Activated T-cell treated with anti-CD3 and anti-CD28 coated beads for 24 hours (primary cell): ENCODE data around the gene C11orf52.

Experiments
- DNase-seq: peaks from one replicate; pipeline ENCODE4 v3.0.0-alpha.2; 2020; ENCODE audit warnings: low read depth

The C11orf52 gene

GRCh38 chr11:111939836-111940604 is 21.3 kb downstream of the C11orf52 start:
- no peak for DNase-seq

DNA sequence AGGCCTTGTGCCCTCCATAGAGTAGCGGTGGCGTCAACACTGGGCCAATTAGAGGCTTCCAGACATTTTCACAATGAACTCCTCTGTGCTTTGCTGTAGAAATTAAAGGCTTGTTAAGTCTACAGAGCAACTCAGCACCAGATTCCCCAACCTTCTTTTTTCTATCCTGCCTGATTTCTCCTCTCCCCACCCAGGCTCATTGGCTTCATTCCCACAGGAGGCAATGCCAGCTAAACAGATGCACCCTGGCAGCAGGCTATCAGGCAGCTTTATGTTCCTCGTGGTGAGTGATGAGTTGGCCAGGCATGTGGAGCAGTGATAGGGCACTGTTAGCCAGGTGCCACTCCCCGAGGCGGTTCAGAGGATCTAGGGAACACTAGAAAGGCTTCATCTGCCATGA is 23.2 kb downstream of the C11orf52 start:
- DNase-seq, result no peak

DNA sequence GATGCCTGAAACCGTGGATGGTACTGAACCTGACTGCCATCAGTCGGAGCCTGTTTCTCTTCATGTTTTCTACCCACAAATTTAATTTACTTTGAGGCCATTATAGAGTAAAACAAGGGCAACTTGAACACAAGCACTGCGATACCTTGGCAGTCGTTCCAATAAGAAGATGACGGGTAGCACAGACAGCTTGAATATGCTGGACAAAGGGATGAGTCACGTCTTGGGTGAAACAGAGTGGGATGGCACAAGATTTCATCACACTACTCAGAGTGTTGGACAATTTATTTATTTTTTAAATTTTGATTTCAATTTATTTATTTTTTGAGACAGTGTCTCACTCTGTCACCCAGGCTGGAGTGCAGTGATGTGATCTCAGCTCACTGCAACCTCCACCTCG is 24.1 kb downstream of the C11orf52 start:
- DNase-seq, result no peak

DNA sequence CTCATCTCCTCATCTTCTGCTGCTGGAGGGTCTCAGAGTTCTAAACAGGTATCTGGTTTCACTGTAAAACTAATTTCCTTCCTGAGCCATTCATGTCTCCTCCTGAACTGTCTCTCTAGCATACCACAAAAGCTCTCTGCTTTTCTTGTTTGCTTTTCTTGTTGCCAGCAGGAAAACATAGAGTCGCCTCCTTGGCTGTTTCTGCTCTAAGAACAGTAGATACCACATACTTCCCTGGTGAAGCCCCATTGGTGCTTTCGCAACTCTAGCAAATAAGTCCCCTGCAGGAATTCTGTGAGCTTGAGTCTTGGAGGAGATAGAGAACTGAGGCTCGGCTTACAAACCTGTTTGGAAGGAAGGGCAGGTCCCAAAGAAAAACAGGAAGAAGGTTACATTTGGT is 25.4 kb downstream of the C11orf52 start:
- DNase-seq, result no peak

DNA sequence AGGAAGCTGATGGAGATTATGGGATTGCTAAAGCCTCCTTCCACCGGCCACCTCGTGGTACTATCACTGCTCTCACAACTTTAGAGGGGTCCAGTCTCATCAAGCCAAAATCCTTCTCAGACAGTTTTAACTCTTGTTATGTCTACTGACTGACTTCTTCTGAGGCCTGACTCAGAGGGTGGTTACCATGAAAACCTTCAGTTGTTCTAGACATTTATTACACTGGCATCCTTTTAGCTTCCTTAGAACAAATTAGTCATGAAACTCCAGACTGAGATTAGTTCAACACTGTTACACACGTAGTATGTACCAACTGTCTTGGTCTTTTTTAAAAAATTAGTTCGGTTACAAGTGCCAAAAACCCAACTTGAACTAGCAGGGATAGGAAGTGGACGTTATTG is 25.9 kb downstream of the C11orf52 start:
- DNase-seq, result no peak

GRCh38 chr11:111945198-111945597 is 26.5 kb downstream of the C11orf52 start:
- no peak for DNase-seq

DNA sequence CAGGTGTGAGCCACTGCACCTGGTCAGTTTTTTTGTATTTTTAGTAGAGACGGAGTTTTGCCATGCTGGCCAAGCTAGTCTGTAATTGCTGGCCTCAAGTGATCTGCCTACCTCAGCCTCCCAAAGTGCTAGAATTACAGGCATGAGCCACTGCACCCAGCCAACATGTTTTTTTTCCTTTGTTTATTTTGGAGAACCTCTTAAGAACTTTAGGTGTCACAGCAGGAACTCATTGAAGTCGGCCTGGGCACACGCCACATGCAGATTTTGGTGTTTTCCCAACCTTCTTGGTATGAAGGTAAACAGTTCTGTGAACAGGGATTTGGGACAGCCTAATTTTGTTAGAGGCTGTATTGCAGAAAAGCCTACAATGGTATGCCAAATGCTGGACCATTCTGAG is 27.8 kb downstream of the C11orf52 start:
- DNase-seq, result no peak

- no peak for DNase-seq
These were observed 28.4 kb downstream of the C11orf52 start for GRCh38 chr11:111947143-111947542.

DNA sequence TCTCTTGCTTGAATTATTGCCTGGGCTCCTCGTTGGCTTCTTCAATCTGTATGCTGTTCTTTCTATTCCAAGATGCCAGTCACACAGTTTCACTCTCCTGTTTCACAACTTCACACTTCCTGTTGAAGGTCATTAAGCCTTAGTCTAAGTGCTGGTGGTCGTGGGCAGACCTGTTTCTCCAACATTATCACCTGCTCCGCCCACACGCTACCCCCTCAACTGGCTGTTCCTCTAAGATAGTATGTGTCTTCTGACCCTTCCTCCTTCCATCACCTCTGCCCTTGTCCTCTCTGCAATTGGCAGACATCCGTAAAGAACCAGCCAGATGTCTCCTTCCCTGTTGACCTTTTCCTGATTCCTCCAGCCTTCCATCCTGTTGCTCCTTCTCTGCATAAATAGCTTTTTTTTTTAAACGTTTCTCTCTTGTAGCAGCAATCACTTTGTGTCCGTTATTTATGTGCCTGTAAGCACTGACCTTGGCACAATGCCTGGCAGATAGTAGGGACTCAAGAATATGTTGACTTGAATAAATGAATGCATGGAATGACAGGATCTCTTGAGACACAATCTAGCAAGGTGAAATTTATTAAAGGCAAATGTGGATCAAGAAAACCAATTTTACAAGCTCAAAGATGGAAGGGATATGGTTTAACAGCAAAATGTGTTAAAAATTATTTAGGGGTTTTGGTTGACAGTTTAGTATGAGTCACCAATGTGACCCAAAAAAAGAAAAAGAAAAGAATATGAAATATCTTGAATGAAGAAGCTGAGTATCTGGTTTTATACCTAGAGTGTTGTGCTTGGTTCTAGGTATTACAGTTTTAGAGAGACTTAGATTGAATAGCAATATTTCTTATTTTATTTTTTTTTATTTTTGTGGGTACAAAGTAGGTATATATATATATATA is 31.1 kb downstream of the C11orf52 start:
- no peak for DNase-seq

GRCh38 chr11:111951565-111951964 is 32.9 kb downstream of the C11orf52 start:
- DNase-seq, result no peak

DNA sequence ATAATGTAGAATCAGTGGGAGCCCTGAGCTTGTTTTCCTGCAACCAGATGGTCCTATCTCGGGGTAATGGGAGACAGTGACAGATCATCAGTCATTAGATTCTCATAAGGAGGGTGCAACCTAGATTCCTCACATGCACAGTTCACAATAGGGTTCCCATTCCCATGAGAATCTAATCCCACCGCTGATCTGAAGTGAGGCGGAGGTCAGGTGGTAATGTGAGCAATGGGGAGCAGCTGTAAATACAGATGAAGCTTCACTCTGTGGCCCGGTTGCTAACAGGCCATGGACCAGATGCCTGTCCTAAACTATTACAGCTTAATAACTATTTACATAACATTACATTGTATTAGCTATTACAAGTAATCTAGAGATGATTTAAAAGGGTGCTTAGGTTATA is 35.4 kb downstream of the C11orf52 start:
- no peak for DNase-seq

GRCh38 chr11:111957663-111958444 is 39.1 kb downstream of the C11orf52 start:
- DNase-seq, result no peak

DNA sequence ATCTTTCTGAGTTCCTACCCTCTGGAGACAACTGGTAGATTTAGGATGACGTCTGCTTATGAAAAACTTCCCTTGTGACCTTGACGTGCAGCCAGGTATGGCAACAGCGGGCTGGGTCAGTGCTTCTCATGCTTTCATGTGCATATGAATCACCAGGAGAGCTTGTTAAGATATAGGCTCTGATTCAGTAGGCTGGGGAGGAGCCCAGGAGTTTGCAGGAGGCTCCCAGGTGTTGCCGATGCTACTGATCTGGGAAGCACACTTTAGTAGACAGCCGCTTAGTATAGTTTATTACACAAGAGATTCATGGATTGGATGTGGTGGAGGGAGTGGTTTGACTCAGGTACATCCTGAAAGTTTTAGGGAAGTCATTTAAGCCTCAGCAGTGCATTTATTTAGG is 42.2 kb downstream of the C11orf52 start:
- no peak for DNase-seq

DNA sequence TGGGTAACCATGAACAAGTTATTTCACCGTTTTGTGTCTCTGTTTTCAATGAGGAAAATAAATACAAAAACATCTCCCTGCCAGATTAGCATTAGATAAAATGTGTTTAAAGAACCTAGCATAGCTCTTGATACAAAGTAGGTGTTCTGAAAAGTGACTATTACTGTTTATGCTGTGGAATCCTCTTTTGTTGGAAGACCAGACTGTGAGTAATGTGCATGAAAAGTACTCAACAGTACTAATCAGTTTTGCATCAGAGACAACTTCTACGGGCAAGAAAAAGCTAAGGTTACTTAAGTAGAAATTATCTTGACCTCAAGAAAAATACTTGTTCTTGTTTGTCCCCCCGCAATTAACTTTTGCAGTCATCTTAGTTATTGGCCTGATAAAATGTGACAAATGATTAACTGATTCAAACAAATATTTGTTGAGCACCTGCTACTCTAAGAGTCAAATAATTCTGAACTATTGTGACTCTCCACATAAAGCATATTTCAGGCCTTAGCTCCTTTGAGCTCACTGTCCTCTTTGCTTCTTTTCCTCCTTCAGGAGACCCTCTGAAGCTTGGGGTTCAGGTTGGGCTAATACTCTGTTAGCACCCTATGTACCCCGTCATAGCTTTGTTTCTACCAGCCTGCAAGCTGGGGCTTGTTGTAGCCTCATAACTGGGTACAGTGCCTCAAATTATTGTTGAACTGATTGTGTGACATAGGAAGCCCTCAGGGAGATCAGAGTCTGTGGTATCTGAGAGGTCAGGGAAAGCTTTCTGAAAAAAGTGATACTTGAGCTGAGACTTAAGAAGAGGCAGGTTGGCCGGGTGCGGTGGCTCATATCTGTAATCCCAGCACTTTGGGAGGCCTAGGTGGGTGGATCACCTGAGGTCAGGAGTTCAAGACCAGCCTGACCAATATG is 42.9 kb downstream of the C11orf52 start:
- DNase-seq, result no peak

DNA sequence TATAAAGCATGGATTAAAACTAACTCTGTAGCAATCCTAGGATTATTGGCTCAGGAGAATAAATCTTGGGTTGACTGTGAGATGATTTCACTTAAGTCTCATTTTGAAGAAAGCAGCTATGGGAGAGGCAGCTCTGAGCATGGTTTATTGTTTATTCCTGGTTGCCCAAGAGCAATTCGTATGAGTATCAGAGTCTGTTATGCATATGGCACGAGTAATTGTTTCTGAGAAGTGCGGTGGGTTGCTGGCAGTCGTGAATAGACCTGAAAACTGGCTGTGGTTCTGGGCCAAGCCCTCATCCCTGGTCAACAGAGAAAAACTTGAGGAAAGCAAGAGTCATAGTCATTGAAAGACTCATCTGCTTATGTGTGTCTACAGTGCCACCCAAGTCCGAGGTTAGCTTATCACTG is 45.2 kb downstream of the C11orf52 start:
- no peak for DNase-seq

GRCh38 chr11:111966678-111967077 is 48.0 kb downstream of the C11orf52 start:
- no peak for DNase-seq

- DNase-seq, result no peak
These were observed 48.9 kb downstream of the C11orf52 start for GRCh38 chr11:111967649-111968048.

DNA sequence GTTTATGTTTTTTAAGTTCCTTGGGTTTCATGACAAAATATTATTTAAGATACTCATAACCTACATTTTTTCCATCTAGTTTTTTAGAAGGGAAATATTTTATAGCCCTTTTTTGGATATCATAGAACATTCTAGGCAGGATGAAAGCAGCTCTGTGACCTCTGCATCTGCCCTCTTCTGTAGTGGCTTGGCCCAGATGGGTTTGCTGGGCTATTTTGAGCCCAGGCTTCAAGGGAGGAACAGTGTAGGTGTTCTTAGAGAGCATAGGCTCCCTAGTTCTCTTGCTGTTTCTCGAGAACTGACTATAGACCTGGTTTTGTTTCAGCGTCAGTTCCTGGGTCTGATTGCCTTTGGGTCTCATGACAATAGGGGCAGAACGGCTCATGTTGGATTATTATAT is 50.6 kb downstream of the C11orf52 start:
- no peak for DNase-seq

DNA sequence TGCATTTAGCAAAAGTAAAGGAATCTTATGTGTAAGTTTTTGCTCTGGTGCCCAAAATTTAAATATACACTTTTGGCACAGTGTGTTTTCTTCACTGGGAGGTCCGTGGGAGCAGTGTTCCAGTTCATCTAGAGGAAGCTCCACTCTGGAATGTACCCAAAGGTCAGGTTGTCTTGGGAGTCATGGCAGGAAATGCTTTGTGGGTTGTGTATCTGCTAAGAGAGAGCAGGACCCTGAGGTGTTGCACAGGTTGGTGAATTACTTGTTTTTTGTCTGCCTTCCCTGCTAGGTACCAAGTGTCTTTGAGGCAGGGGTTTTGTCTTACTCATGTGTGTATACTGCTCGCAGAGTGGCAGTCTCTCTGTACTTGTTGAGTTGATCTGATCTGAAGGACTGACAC is 55.7 kb downstream of the C11orf52 start:
- no peak for DNase-seq

- DNase-seq, result no peak
These were observed 56.5 kb downstream of the C11orf52 start for GRCh38 chr11:111975076-111975806.
